Thyroid gland (tissue), 4 donors: ENCODE results near the gene FBXL17.

Experiments used
- CTCF ChIP-seq, 6 experiments: fragments of 200-600 bp in 3 of 6; fragments of 450-650 bp in 3 of 6; sonication (generic) in 3 of 6; IDR thresholded peaks; one replicate each; pipeline ENCODE4 v1.5.1; 2016 to 2019; ENCODE audit warnings: antibody characterized with exemption in 6 of 6, mild to moderate bottlenecking in 2 of 6, inconsistent platforms in 1 of 6, moderate library complexity in 1 of 6
- POLR2A ChIP-seq, 2 donors: fragments of 450-650 bp; IDR thresholded peaks; one replicate each; pipeline ENCODE4 v1.6.1; 2017; ENCODE audit warnings: antibody characterized with exemption in 2 of 2, mild to moderate bottlenecking in 2 of 2, moderate library complexity in 1 of 2

GRCh38 chr5:108260117-108260857, 121.6 kb downstream of the FBXL17 start:
- TF ChIP-seq CTCF (IDR thresholded peaks at IDR 0.05) (peak; percentile 79 to 95 (median 86)), POLR2A (IDR thresholded peaks at IDR 0.05) (no peak)
